ENCODE results near the gene ZNF681.

- no peak for TF ChIP-seq CTCF (IDR thresholded peaks at IDR 0.05)
- TF ChIP-seq POLR2A (IDR thresholded peaks at IDR 0.05), result no peak
These were observed 15.9 kb upstream of the ZNF681 start for GRCh38 chr19:23774524-23774971.

All from right lobe of liver (tissue), 4 donors.